Kasumi-1 (cell line): ENCODE measurements around the gene NACC2.
"Not testable (repeated sequence)": the region's sequence is repeated elsewhere in the genome, so short reads cannot be mapped to it uniquely, and the experiment has no call there.

Source experiments
- DNase-seq, 2 experiments: peaks; one replicate each; lab custom pipeline; 2025; lab: John Stamatoyannopoulos, UW

NACC2 gene

GRCh38 chr9:135975834-135976233 is 119.3 kb downstream of the NACC2 start:
- DNase-seq, result no peak

GRCh38 chr9:135974220-135974573 is 120.9 kb downstream of the NACC2 start:
- no peak for DNase-seq

DNA sequence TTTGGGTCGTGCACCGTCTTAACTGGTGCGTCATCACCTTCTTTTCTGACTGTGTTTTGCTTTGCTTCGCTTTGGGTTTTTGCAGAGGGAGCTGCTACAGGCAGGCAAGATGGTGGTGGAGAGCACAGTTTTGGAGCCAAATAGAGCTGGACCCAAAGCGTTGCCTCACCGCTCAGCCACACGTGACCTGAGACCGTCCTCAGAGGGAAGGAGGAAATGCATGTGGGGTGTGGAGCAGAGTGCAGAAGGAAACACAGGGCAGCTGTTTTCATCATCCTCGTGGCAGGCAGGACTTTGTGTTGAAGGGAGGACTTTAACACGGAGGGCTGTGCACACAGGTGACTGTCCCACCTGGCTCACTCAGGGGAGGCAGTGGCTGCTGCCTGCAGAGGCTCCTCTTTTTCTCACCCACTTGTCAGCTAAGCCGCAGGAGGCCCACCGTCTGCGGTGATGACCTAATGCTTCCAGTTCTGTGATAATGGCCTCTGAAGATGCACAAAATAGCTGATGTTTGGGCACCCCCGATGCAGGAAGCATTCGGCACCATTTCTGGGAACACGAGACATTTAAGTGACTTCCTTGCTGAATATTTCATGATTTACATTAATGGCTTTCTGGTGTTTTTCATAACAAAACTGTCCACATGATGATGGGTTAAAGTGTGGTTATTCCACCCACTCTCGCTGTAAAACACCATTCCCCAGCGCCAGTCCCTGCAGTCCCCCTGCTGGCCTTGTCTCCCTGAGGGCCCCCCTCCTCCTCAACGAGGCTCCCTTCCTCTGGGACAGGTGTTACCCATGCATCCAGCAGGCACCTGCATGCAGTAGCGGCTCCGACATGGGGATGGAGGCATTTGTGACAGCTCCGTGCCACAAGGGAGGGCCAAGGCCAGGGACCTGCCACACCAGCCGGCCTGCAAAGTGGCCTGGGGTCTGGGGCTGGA is 121.5 kb downstream of the NACC2 start:
- DNase-seq, result peak; percentile 53 to 54

GRCh38 chr9:135971892-135972291 is 123.2 kb downstream of the NACC2 start:
- no peak for DNase-seq

GRCh38 chr9:135971111-135971766 is 123.8 kb downstream of the NACC2 start:
- DNase-seq, result no peak

DNA sequence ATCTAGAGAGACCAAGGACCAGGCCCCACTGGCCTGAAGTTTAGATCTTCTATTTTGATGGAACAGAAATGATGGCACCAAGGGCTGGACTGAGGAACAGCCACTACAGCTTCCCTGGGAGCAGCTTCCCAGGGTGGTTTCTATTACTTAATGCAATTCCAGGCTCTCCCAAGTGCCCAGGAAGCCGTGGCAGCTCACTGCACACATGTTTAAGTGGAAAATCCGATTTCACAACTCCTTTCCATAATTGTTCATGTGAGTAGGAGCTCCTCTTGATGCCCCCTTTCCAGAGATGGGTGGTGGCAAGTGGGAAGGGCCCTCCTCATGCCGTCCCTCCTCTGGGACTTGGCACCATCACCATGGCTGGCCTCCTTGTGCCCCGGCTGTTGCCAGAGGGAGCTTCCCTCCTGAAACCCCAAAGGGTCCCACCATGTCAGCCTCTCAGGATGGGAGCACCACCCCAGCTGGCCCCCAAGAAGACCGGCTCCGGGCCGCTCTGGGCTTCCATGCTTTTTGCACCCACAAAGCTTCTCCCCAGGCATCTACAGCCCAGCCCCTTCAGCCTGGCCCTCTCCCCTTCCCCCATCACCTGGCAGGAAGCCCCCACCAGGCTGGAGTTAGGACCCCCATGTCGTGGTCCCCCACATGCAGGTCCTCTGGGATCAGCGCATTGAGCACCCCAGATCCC is 124.8 kb downstream of the NACC2 start:
- no peak for DNase-seq

GRCh38 chr9:135969064-135969683 is 125.9 kb downstream of the NACC2 start:
- DNase-seq, result no peak

GRCh38 chr9:135968601-135969000 is 126.5 kb downstream of the NACC2 start:
- DNase-seq, result no peak

- no peak for DNase-seq
Measured at GRCh38 chr9:135968083-135968476, 127.0 kb downstream of the NACC2 start.

GRCh38 chr9:135966916-135967260 is 128.2 kb downstream of the NACC2 start:
- DNase-seq, result not testable (repeated sequence)

GRCh38 chr9:135965124-135965756 is 129.8 kb downstream of the NACC2 start:
- no peak for DNase-seq

DNA sequence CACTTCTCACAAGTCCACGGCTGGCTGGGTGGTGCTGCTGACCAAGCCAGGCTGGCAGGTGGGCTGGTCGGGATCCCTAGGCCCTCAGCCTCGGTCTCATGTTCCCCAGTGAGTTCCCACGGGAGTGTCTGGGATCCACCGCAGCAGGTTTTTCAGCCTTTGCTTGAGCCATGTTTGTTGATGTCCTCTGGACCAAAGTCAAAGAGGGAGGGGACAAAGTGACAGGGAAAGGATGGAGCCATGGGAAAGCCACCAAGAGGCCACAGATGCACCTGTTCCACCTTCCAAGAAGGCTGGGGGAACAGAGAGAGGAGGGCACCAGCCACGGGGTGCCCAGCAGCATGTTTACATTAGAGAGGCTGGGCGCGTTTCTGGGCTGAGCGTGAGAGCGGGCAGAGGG is 131.2 kb downstream of the NACC2 start:
- DNase-seq, result no peak

DNA sequence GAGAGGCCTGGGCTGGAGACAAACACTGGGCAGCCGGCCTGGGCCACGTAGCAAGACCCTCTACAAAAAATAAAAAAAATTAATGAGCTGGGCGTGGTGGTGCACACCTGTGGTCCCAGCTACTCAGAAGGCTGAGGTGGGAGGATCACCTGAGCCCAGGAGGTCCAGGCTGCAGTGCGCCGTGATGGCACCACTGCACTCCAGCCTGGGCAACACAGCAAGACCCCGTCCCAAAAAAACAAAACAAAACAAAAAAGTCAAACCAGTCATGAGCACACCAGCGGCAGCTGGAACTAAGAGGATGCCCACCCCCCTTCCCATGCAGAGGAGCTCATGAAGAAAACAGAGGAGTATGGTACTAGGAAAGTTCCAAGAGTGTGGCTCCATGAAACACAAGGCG is 131.8 kb downstream of the NACC2 start:
- DNase-seq, result no peak

GRCh38 chr9:135962696-135963307 is 132.3 kb downstream of the NACC2 start:
- DNase-seq, result peak; percentile 37 to 47

- DNase-seq, result peak; percentile 43 to 46
Measured at GRCh38 chr9:135961811-135962695, 133.0 kb downstream of the NACC2 start.

DNA sequence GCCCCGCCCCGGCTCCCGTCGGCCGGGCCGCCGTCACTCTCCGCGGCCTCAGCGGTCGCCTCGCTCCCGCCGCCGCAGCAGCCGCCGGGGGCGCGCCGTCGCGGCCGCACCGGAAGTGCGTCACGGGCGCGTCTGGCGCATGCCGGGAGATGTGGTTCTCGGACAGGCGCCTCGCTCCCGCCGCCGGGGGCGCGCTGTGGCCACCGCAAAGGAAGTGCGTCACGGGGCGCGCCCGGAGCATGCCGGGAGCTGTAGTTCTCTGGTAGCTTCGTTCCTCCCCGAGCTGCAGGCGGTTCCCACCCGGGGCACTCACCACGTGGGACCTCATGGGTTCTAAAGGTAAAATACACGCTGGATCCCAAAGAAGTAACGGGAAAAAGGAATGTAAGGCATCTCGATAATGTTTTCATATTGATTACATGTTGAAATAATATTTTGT is 133.8 kb downstream of the NACC2 start, which contains the start of gene UBAC1:
TSS of gene UBAC1 (minus strand) at position 97 of the 439 bp plus-strand sequence. CDS start 211 bp downstream, outside the sequence.
- DNase-seq, result peak; percentile 91 to 93

DNA sequence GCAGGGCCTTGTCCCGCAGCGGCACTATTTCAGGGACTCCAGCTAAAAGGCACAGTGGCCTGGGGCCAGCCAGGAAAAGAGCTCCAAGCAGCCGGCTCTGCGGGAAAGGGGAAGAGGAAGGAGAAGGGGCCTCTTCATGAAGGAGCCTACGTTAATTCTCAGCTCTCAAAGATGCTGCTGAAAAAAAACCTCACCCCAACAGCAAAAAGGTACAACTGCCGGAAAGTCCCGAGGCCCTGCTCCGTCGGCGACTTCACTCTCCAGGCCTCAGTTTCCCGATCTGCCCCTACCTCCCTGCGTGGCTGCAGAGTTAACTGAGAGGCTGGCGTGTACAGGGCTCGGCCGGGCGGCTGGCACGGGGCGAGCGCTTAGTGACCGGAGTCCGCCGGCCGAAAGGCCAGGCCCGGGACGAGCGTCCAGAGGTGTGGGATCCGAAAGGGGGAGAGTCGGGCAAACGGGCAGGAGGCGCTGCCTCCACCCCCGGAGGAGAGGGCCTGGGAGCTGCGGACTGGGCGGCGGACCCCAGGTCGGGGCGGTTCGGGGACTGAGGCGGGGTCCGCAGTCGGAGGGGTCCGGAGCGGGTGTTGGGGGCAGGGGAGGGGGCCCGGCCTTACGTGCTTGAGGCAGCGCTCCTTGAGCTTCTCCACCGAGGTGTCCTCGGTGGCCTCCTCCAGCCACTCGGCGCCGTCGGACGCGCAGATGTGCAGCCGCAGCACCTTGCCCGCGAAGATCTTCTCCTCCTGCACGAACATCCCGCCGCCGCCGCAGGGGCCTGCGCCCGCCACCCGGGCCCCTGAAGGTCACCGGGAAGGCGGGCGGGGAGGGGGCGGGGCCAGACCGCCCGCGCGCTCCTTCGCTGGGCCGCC is 134.4 kb downstream of the NACC2 start:
- DNase-seq, result peak; percentile 30 to 42

DNA sequence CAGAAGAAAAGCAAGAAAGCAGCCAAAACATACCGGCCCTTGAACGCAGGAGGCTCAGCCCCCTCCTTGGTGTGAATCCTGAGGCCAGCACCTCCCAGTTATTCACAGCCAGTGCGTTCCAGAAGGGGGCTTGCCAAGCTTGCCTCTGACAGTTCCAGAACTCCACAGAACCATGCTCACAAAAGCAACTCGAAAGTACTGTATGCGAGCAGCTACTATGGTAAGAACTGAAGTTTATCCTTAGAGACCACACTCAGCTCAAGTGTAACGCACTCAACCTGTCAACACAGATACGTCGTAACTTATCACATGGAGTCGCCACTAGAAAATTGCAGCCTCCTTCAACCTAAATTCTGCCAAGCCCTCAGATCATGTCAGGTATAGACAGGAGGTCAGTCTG is 135.3 kb downstream of the NACC2 start:
- no peak for DNase-seq

- peak; percentile 73 to 74 for DNase-seq
Measured at GRCh38 chr9:135958485-135958884, 136.6 kb downstream of the NACC2 start.
